ENCODE data around the gene VN1R5.

DNA sequence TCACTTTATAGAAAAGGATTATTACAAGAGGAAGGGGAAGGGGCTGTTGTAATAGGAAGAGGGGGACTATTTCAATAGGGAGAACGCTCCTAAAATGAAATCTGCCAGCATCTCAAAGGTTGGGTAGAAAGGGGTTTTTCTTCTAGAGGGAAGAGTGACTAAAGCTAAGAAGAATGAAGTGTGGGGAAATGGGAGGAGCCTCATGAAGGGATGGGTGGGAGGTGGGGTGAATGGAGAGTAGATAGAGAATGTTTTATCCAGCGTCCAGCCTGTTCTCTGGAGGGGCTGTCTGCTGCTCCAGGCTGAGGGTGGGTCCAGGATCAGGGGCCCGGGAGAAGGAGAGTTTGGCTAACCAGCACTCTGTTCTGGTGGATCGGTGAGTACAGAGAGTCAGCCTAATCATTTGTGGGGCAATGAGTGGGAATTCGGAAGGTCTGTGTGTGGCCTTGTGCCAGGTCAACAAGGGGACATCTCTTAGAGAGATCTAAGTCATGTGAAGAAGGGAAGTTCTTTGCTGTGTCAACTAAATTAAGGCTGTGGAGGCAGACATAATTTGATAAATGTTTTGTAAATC lies 25.2 kb downstream of the VN1R5 start:
- no peak for TF ChIP-seq CTCF (IDR thresholded peaks at IDR 0.05 in 8 of 11, conservative IDR thresholded peaks at IDR 0.05 in 3 of 11)
- TF ChIP-seq POLR2AphosphoS5 (IDR thresholded peaks at IDR 0.05) = no peak
